Progenitor cell of endocrine pancreas (in vitro differentiated cells): ENCODE results near the gene TBC1D22B. TPM values are rescaled to one million over a fixed set of nuclear protein-coding genes. Genes with fewer than 3 reads are reported as not detected.

Experiments used
- DNase-seq: peaks from one replicate; pipeline ENCODE4 v3.0.0; 2021; ENCODE audit warnings: low spot score; ENCODE audit not compliant: unreplicated experiment
- H3K27ac Mint-ChIP-seq: 2 replicates; pipeline ENCODE4 v1.8.0; 2021; ENCODE audit warnings: mild to moderate bottlenecking, moderate library complexity, mixed read lengths
- H3K27me3 Mint-ChIP-seq: 2 replicates; pipeline ENCODE4 v1.8.0; 2021; ENCODE audit warnings: mixed read lengths
- H3K36me3 Mint-ChIP-seq: 2 replicates; pipeline ENCODE4 v1.8.0; 2022; ENCODE audit warnings: mixed read lengths; ENCODE audit not compliant: insufficient read depth
- H3K4me1 Mint-ChIP-seq: 2 replicates; pipeline ENCODE4 v1.8.0; 2021; ENCODE audit warnings: low read depth, mixed read lengths
- H3K4me3 Mint-ChIP-seq: 2 replicates; pipeline ENCODE4 v1.8.0; 2021; ENCODE audit warnings: low read depth, mild to moderate bottlenecking, moderate library complexity, mixed read lengths
- H3K9me3 Mint-ChIP-seq: 2 replicates; pipeline ENCODE4 v1.8.0; 2021; ENCODE audit warnings: low read depth, mixed read lengths
- CTCF ChIP-seq: fragments of 200-600 bp; sonication (generic); IDR thresholded peaks from one replicate; pipeline ENCODE4 v1.5.0; 2021; ENCODE audit warnings: antibody characterized with exemption, mild to moderate bottlenecking; ENCODE audit not compliant: unreplicated experiment
- total RNA-seq: library from RNA; stranded (reverse); gene quantifications from 2 replicates; pipeline ENCODE4 v1.2.1, GENCODE V29; 2021

The TBC1D22B gene
- total RNA-seq, 1 donor from 2014 or later: 17.1 TPM

GRCh38 chr6:37239950-37240713 is 17.4 kb upstream of the TBC1D22B start:
- no peak for TF ChIP-seq CTCF
- Mint-ChIP-seq H3K9me3 (no peaks in the 10 kb centered on the region), H3K4me3 (no peak overlapping the region), H3K27ac (no peak overlapping the region), H3K27me3 (no peaks in the 10 kb centered on the region), H3K4me1 (no peaks in the 10 kb centered on the region), H3K36me3 (no peaks in the 10 kb centered on the region)
- DNase-seq: no peak

GRCh38 chr6:37241131-37241530 is 16.4 kb upstream of the TBC1D22B start:
- Mint-ChIP-seq H3K4me3 (no peak overlapping the region), H3K9me3 (peaks cover 2% of the 10 kb centered on the region), H3K4me1 (no peaks in the 10 kb centered on the region), H3K27me3 (no peaks in the 10 kb centered on the region), H3K27ac (no peak overlapping the region), H3K36me3 (no peaks in the 10 kb centered on the region)
- no peak for DNase-seq
- no peak for TF ChIP-seq CTCF

GRCh38 chr6:37241775-37242428 is 15.7 kb upstream of the TBC1D22B start:
- Mint-ChIP-seq H3K9me3 (peaks cover 4% of the 10 kb centered on the region), H3K4me1 (no peaks in the 10 kb centered on the region), H3K27me3 (no peaks in the 10 kb centered on the region), H3K36me3 (no peaks in the 10 kb centered on the region), H3K4me3 (no peak overlapping the region), H3K27ac (no peak overlapping the region)
- DNase-seq: no peak
- TF ChIP-seq CTCF: no peak

- TF ChIP-seq CTCF: no peak
- Mint-ChIP-seq H3K9me3 (peaks cover 4% of the 10 kb centered on the region), H3K4me3 (no peak overlapping the region), H3K4me1 (no peaks in the 10 kb centered on the region), H3K36me3 (no peaks in the 10 kb centered on the region), H3K27me3 (no peaks in the 10 kb centered on the region), H3K27ac (no peak overlapping the region)
- DNase-seq: no peak
Observed at GRCh38 chr6:37242429-37243052, 15.0 kb upstream of the TBC1D22B start.

GRCh38 chr6:37243131-37243815 is 14.3 kb upstream of the TBC1D22B start:
- no peak overlapping the region for H3K27ac Mint-ChIP-seq
- H3K4me3 Mint-ChIP-seq: no peak overlapping the region

More at GRCh38 chr6:37243131-37243815, 14.3 kb upstream of the TBC1D22B start:
- DNase-seq: no peak
- Mint-ChIP-seq H3K36me3 (no peaks in the 10 kb centered on the region), H3K27me3 (no peaks in the 10 kb centered on the region), H3K9me3 (peaks cover 4% of the 10 kb centered on the region), H3K4me1 (no peaks in the 10 kb centered on the region)
- no peak for TF ChIP-seq CTCF
